GM18511 (cell line): ENCODE measurements around the gene ARFIP1.
A peak's percentile ranks its signal among the peaks of the same experiment; 100 is the strongest.

Experiments
- ATAC-seq: cut with Tn5 transposase; IDR thresholded peaks from one replicate; pipeline ENCODE4 v1.9.1; 2021; ENCODE audit warnings: mild to moderate bottlenecking, moderate library complexity; ENCODE audit not compliant: unreplicated experiment

Gene ARFIP1

GRCh38 chr4:152936446-152937335 is 156.9 kb downstream of the ARFIP1 start:
- ATAC-seq: peak; percentile 40

- ATAC-seq: peak; percentile 46
Observed at GRCh38 chr4:152937336-152938236, 157.8 kb downstream of the ARFIP1 start.

- ATAC-seq: no peak
Observed at GRCh38 chr4:152938237-152938947, 158.6 kb downstream of the ARFIP1 start.

- ATAC-seq: no peak
Observed at GRCh38 chr4:152939621-152940020, 159.9 kb downstream of the ARFIP1 start.

GRCh38 chr4:152940461-152940860 is 160.7 kb downstream of the ARFIP1 start:
- no peak for ATAC-seq

- ATAC-seq: no peak
Observed at GRCh38 chr4:152941411-152941810, 161.7 kb downstream of the ARFIP1 start.

GRCh38 chr4:152942346-152942745 is 162.6 kb downstream of the ARFIP1 start:
- ATAC-seq: no peak

GRCh38 chr4:152943672-152944071 is 163.9 kb downstream of the ARFIP1 start:
- ATAC-seq: no peak

GRCh38 chr4:152944666-152945320 is 165.0 kb downstream of the ARFIP1 start:
- no peak for ATAC-seq

GRCh38 chr4:152945639-152946038 is 165.9 kb downstream of the ARFIP1 start:
- no peak for ATAC-seq

GRCh38 chr4:152946446-152946845 is 166.7 kb downstream of the ARFIP1 start:
- no peak for ATAC-seq

- ATAC-seq: no peak
Observed at GRCh38 chr4:152947311-152947710, 167.6 kb downstream of the ARFIP1 start.

- ATAC-seq: no peak
Observed at GRCh38 chr4:152949930-152950329, 170.2 kb downstream of the ARFIP1 start.

GRCh38 chr4:152950402-152951274 is 170.9 kb downstream of the ARFIP1 start:
- ATAC-seq: no peak

- no peak for ATAC-seq
Observed at GRCh38 chr4:152951348-152951747, 171.6 kb downstream of the ARFIP1 start.

GRCh38 chr4:152953514-152953913 is 173.8 kb downstream of the ARFIP1 start:
- ATAC-seq: no peak

- no peak for ATAC-seq
Observed at GRCh38 chr4:152954741-152955140, 175.0 kb downstream of the ARFIP1 start.

GRCh38 chr4:152956147-152956546 is 176.4 kb downstream of the ARFIP1 start:
- no peak for ATAC-seq

- no peak for ATAC-seq
Observed at GRCh38 chr4:152956650-152957436, 177.1 kb downstream of the ARFIP1 start.
